H1 (cell line): ENCODE measurements around the gene AGAP3. TPM values are rescaled to one million over a fixed set of nuclear protein-coding genes. Genes with fewer than 3 reads are reported as not detected.

Experiments used
- CTCF ChIA-PET: fragments of 300-600 bp; sonication (Branson Sonifier 250); formaldehyde crosslinking; loops from one replicate; lab custom pipeline; 2021; ENCODE audit not compliant: partially characterized antibody; lab: Charles Lee
- POLR2A ChIA-PET: fragments of 300-600 bp; sonication (Branson Sonifier 250); formaldehyde crosslinking; loops from one replicate; lab custom pipeline; 2021; ENCODE audit warnings: inconsistent platforms; ENCODE audit not compliant: partially characterized antibody; lab: Charles Lee
- DNase-seq, 2 experiments: peaks; one replicate each; pipeline versions ENCODE4 v3.0.0 to v3.0.0-alpha.2; 2010 to 2022; ENCODE audit warnings: low spot score in 2 of 2, low read depth in 1 of 2, mixed read lengths in 1 of 2
- FAIRE-seq: peaks from 2 replicates; lab custom pipeline; 2011; peaks lifted over from hg19 to GRCh38; lab: Jason Lieb, UNC
- H2AFZ ChIP-seq: 2 replicates; pipeline ENCODE4 v1.8.1; 2012; ENCODE audit warnings: low read length, inconsistent platforms
- H2AK5ac ChIP-seq: 2 replicates; pipeline ENCODE4 v1.6.1; 2013; ENCODE audit warnings: low read depth, low read length
- H2BK120ac ChIP-seq: replicated peaks from 2 replicates; pipeline ENCODE3; 2013; ENCODE audit warnings: low read depth, low read length, inconsistent platforms
- H2BK12ac ChIP-seq: 2 replicates; pipeline ENCODE4 v1.6.1; 2013; ENCODE audit warnings: low read depth, low read length
- H2BK15ac ChIP-seq: 2 replicates; pipeline ENCODE4 v1.6.1; 2013; ENCODE audit warnings: low read length
- H2BK20ac ChIP-seq: 2 replicates; pipeline ENCODE4 v1.6.1; 2013; ENCODE audit warnings: low read length
- H2BK5ac ChIP-seq: 2 replicates; pipeline ENCODE4 v1.6.1; 2013; ENCODE audit warnings: low read depth, low read length
- H3K14ac ChIP-seq: 2 replicates; pipeline ENCODE4 v1.6.1; 2013; ENCODE audit warnings: inconsistent platforms; ENCODE audit not compliant: insufficient read length
- H3K18ac ChIP-seq: 2 replicates; pipeline ENCODE4 v1.6.1; 2013; ENCODE audit warnings: low read length; ENCODE audit errors: extremely low read depth
- H3K23ac ChIP-seq: 2 replicates; pipeline ENCODE4 v1.6.1; 2013; ENCODE audit warnings: inconsistent platforms; ENCODE audit not compliant: insufficient read length
- H3K23me2 ChIP-seq: 2 replicates; pipeline ENCODE4 v1.6.1; 2013; ENCODE audit warnings: low read depth, low read length
- H3K27ac ChIP-seq: 2 replicates; pipeline ENCODE4 v1.6.1; 2011; ENCODE audit warnings: low read depth, low read length, inconsistent platforms
- H3K27me3 ChIP-seq, 4 experiments: replicated peaks in 1 of 4; 1 replicate in 1 of 4; 2 replicates in 3 of 4; pipeline versions ENCODE4 v1.6.1 to v1.8.1; 2011 to 2013; ENCODE audit warnings: low read length in 3 of 4, mild to moderate bottlenecking in 3 of 4, inconsistent platforms in 2 of 4, mixed read lengths in 2 of 4, moderate library complexity in 1 of 4; ENCODE audit not compliant: control insufficient read depth in 3 of 4, insufficient read depth in 3 of 4; ENCODE audit errors: extremely low read depth in 1 of 4
- H3K36me3 ChIP-seq, 4 experiments: 2 replicates each; pipeline versions ENCODE4 v1.6.1 to v1.8.1; 2011 to 2013; ENCODE audit warnings: mild to moderate bottlenecking in 4 of 4, low read length in 3 of 4, moderate library complexity in 2 of 4, control low read depth in 1 of 4, inconsistent platforms in 1 of 4; ENCODE audit not compliant: insufficient read depth in 4 of 4, control insufficient read depth in 2 of 4
- H3K4ac ChIP-seq: replicated peaks from 2 replicates; pipeline ENCODE3; 2013; ENCODE audit warnings: low read length, low read depth, mixed read lengths, inconsistent platforms; ENCODE audit not compliant: insufficient read length
- H3K4me1 ChIP-seq, 4 experiments: replicated peaks in 1 of 4; 1 replicate in 1 of 4; 2 replicates in 3 of 4; pipeline versions ENCODE4 v1.6.1 to v1.8.1; 2011 to 2013; ENCODE audit warnings: low read length in 3 of 4, inconsistent platforms in 2 of 4, mixed read lengths in 1 of 4; ENCODE audit not compliant: insufficient read depth in 4 of 4, control insufficient read depth in 3 of 4
- H3K4me2 ChIP-seq, 2 experiments: 2 replicates each; pipeline versions ENCODE4 v1.6.1 to v1.8.1; 2011 to 2013; ENCODE audit warnings: low read depth in 2 of 2, low read length in 2 of 2, control low read depth in 1 of 2, inconsistent platforms in 1 of 2, mild to moderate bottlenecking in 1 of 2; ENCODE audit not compliant: insufficient read depth in 1 of 2
- H3K4me3 ChIP-seq, 4 experiments: fragments of 200-600, 300-600 bp in 1 of 4; sonication (generic), shearing (Covaris generic), sonication (Bioruptor Twin) in 1 of 4; 2 replicates each; pipeline versions ENCODE4 v1.5.1 to v1.8.1; 2011 to 2016; ENCODE audit warnings: low read length in 4 of 4, low read depth in 3 of 4, control low read depth in 2 of 4, inconsistent platforms in 2 of 4, mild to moderate bottlenecking in 2 of 4, mixed read lengths in 1 of 4, moderate library complexity in 1 of 4; ENCODE audit not compliant: insufficient read depth in 2 of 4; ENCODE audit errors: extremely low read depth in 1 of 4
- H3K56ac ChIP-seq: replicated peaks from 2 replicates; pipeline ENCODE3; 2013; ENCODE audit warnings: low read depth, mild to moderate bottlenecking, mixed read lengths, low read length, inconsistent platforms; ENCODE audit not compliant: insufficient read length
- H3K79me1 ChIP-seq: 2 replicates; pipeline ENCODE4 v1.6.1; 2013; ENCODE audit warnings: low read depth, low read length, control low read depth
- H3K79me2 ChIP-seq, 2 experiments: 2 replicates each; pipeline versions ENCODE4 v1.6.1 to v1.8.1; 2012 to 2013; ENCODE audit warnings: low read length in 2 of 2, mild to moderate bottlenecking in 2 of 2, inconsistent platforms in 1 of 2; ENCODE audit not compliant: insufficient read depth in 2 of 2, control insufficient read depth in 1 of 2
- H3K9ac ChIP-seq, 4 experiments: replicated peaks in 1 of 4; 1 replicate in 1 of 4; 2 replicates in 3 of 4; pipeline versions ENCODE4 v1.6.1 to v1.8.1; 2011 to 2013; ENCODE audit warnings: low read depth in 3 of 4, low read length in 3 of 4, control low read depth in 2 of 4, mild to moderate bottlenecking in 2 of 4, moderate library complexity in 2 of 4, inconsistent platforms in 1 of 4; ENCODE audit errors: extremely low read depth in 1 of 4
- H3K9me3 ChIP-seq, 2 experiments: 2 replicates each; pipeline versions ENCODE4 v1.6.1 to v1.8.1; 2012 to 2013; ENCODE audit warnings: mild to moderate bottlenecking in 2 of 2, moderate library complexity in 2 of 2, control low read depth in 1 of 2, inconsistent platforms in 1 of 2, low read depth in 1 of 2, low read length in 1 of 2, mixed read lengths in 1 of 2; ENCODE audit not compliant: insufficient read depth in 2 of 2
- H4K20me1 ChIP-seq, 2 experiments: replicated peaks in 1 of 2; 2 replicates each; pipeline versions ENCODE3 to v1.8.1; 2011 to 2013; ENCODE audit warnings: inconsistent platforms in 2 of 2, low read length in 2 of 2, mild to moderate bottlenecking in 1 of 2; ENCODE audit not compliant: insufficient read depth in 2 of 2, control insufficient read depth in 1 of 2
- H4K5ac ChIP-seq: 2 replicates; pipeline ENCODE4 v1.6.1; 2013; ENCODE audit warnings: low read length, low read depth, mixed read lengths, inconsistent platforms; ENCODE audit not compliant: insufficient read length
- H4K8ac ChIP-seq: 2 replicates; pipeline ENCODE4 v1.8.0; 2013; ENCODE audit warnings: mild to moderate bottlenecking, moderate library complexity, low read length, inconsistent platforms; ENCODE audit not compliant: insufficient read depth; ENCODE audit errors: extremely low read depth
- H4K91ac ChIP-seq: replicated peaks from 2 replicates; pipeline ENCODE3; 2013; ENCODE audit warnings: low read length, mixed read lengths, inconsistent platforms; ENCODE audit not compliant: insufficient read length
- BACH1 ChIP-seq: IDR thresholded peaks from 2 replicates; pipeline ENCODE4 v1.6.1; 2012; ENCODE audit warnings: low read length, improper control_type of control experiment
- CTBP2 ChIP-seq: IDR thresholded peaks from 2 replicates; pipeline ENCODE4 v1.7.0; 2011; ENCODE audit warnings: borderline replicate concordance, mild to moderate bottlenecking, moderate library complexity, mixed read lengths, low read length; ENCODE audit not compliant: insufficient read depth, insufficient read length
- JUN ChIP-seq: IDR thresholded peaks from 2 replicates; pipeline ENCODE4 v1.6.1; 2011; ENCODE audit warnings: low read depth, mild to moderate bottlenecking, improper control_type of control experiment, low read length
- MAX ChIP-seq: IDR thresholded peaks from 2 replicates; pipeline ENCODE4 v1.6.1; 2012; ENCODE audit warnings: inconsistent platforms
- NRF1 ChIP-seq: IDR thresholded peaks from 2 replicates; pipeline ENCODE4 v1.6.1; 2011; ENCODE audit warnings: mild to moderate bottlenecking, low read depth, low read length, improper control_type of control experiment
- POLR2AphosphoS5 ChIP-seq: IDR thresholded peaks from 2 replicates; pipeline ENCODE4 v1.6.1; 2011; ENCODE audit warnings: low read depth, low read length
- SAP30 ChIP-seq: fragments of 300-600 bp; sonication (generic); IDR thresholded peaks from 2 replicates; pipeline ENCODE4 v1.7.1; 2012; ENCODE audit warnings: low read length, moderate library complexity, mild to moderate bottlenecking, inconsistent platforms; ENCODE audit not compliant: insufficient read depth, insufficient replicate concordance
- SIN3A ChIP-seq, 2 experiments: IDR thresholded peaks in 1 of 2; conservative IDR thresholded peaks in 1 of 2; 2 replicates each; pipeline ENCODE4 v1.6.1; 2011 to 2012; ENCODE audit warnings: low read length in 2 of 2, improper control_type of control experiment in 1 of 2, low read depth in 1 of 2, mild to moderate bottlenecking in 1 of 2
- SRF ChIP-seq: IDR thresholded peaks from 2 replicates; pipeline ENCODE4 v1.6.1; 2011; ENCODE audit warnings: mild to moderate bottlenecking, low read depth, low read length, moderate library complexity
- TAF1 ChIP-seq: IDR thresholded peaks from 2 replicates; pipeline ENCODE4 v1.6.1; 2011; ENCODE audit warnings: mild to moderate bottlenecking, low read depth, low read length
- WGBS, 2 experiments: shearing (Covaris generic) in 1 of 2; methylation state at CpG; one replicate each; pipeline versions ENCODE4 v1.1.6 to v1.1.7; 2013 to 2015; ENCODE audit warnings: low lambda C conversion rate in 2 of 2, mixed read lengths in 2 of 2, inconsistent platforms in 1 of 2, low coverage in 1 of 2, missing lambda C conversion rate in 1 of 2; ENCODE audit not compliant: insufficient replicate concordance in 2 of 2, insufficient coverage in 1 of 2, insufficient read length in 1 of 2; ENCODE audit errors: extremely low coverage in 1 of 2, missing lambda C conversion rate in 1 of 2; 5-methylcytosine and 5-hydroxymethylcytosine counted together
- polyA plus RNA-seq, 7 experiments: library from polyadenylated mRNA; depleted of rRNA in 3 of 7; stranded (reverse) in 5 of 7; unstranded in 2 of 7; fragments of >200 nt in 5 of 7; fragments of 200-250 nt in 2 of 7; gene quantifications; 1 replicate in 5 of 7; 2 replicates in 1 of 7; 4 replicates in 1 of 7; pipeline versions ENCODE4 v1.2.1 to v1.2.3, GENCODE V29; 2011 to 2013; ENCODE audit warnings: missing spikeins in 2 of 7, mixed read lengths in 2 of 7
- total RNA-seq: library from RNA; stranded (reverse); fragmentation: NEBNext Ultra II Directional; extraction: Animal tissue kit (Norgen Biotek cat#: 25700); gene quantifications from 2 replicates; pipeline ENCODE4 v1.2.1, GENCODE V29; 2021

Gene AGAP3
- total and polyA plus RNA-seq, 2 of the 8 experiments (the other 6 are each of a cell fraction or from before 2014, with no cell fraction given): 66.4 to 120 TPM

- no peak for FAIRE-seq
- 95% methylated on average over 37 of the region's 38 CpGs; no CpG with 5 or more reads in 1 of the 2 experiments for WGBS, 2 experiments
- CTCF ChIA-PET: interaction anchor here (0.7 to 22.4 kb wide), 11 partner anchors 12 to 126 kb away, joined by 3 to 448 read pairs (median 4); partner anchors contain the start of genes AGAP3 and TMUB1
- no peak for TF ChIP-seq SRF
- TF ChIP-seq SAP30: no peak
- TF ChIP-seq POLR2AphosphoS5: no peak
- TF ChIP-seq NRF1: no peak
- no peak for TF ChIP-seq BACH1
- no peak for TF ChIP-seq TAF1
- TF ChIP-seq SIN3A (conservative IDR thresholded peaks at IDR 0.05 in 1 of 2, IDR thresholded peaks at IDR 0.05 in 1 of 2; ENCODE audit: low read depth in 1 of 2, low read length in 2 of 2): no peak
- TF ChIP-seq MAX: no peak
- TF ChIP-seq CTBP2: no peak
- TF ChIP-seq JUN: no peak
These were observed 32.1 kb downstream of the AGAP3 start for GRCh38 chr7:151118108-151119054.

More at GRCh38 chr7:151118108-151119054, 32.1 kb downstream of the AGAP3 start:
- no peak overlapping the region for H3K4ac ChIP-seq
- H3K36me3 ChIP-seq: peaks cover 0 to 30% (median 4%) of the 10 kb centered on the region in 4 experiments; a peak in 3 of 8 replicates
- no peak overlapping the region for H3K9ac ChIP-seq
- no peak overlapping the region for H4K8ac ChIP-seq
- H3K23me2 ChIP-seq: peaks cover 4% of the 10 kb centered on the region
- H3K27ac ChIP-seq: no peak overlapping the region
- DNase-seq: no peak
- POLR2A ChIA-PET: no interaction called here
- H2BK120ac ChIP-seq: no peak overlapping the region
- peaks cover 33 to 46% of the 10 kb centered on the region in 2 experiments for H4K20me1 ChIP-seq
- no peak overlapping the region for H2BK20ac ChIP-seq
- H3K9me3 ChIP-seq: no peaks in the 10 kb centered on the region
- no peak overlapping the region for H4K91ac ChIP-seq
- H3K56ac ChIP-seq: no peak overlapping the region
- H3K4me3 ChIP-seq: no peak overlapping the region
- H3K79me2 ChIP-seq: peaks cover 0 to 6% of the 10 kb centered on the region in 2 experiments; a peak in 1 of 4 replicates
- H2BK12ac ChIP-seq: no peak overlapping the region
- H3K23ac ChIP-seq: no peak overlapping the region
- no peak overlapping the region for H2BK15ac ChIP-seq
- no peak overlapping the region for H3K4me2 ChIP-seq
- peaks cover 0 to 19% (median 13%) of the 10 kb centered on the region in 4 experiments; a peak in 6 of 7 replicates for H3K4me1 ChIP-seq
- peaks cover 0 to 15% (median 9%) of the 10 kb centered on the region in 4 experiments; a peak in 3 of 7 replicates for H3K27me3 ChIP-seq
- no peak overlapping the region for H2AK5ac ChIP-seq
- no peak overlapping the region for H2AFZ ChIP-seq
- no peak overlapping the region for H3K18ac ChIP-seq
- H3K79me1 ChIP-seq: peaks cover 2% of the 10 kb centered on the region
- H4K5ac ChIP-seq: no peak overlapping the region
- no peak overlapping the region for H2BK5ac ChIP-seq
- no peak overlapping the region for H3K14ac ChIP-seq
